Activated T-cell treated with anti-CD3 and anti-CD28 coated beads, Interleukin-2, amount 50 U/mL, for 48 hours (primary cell): ENCODE measurements around the gene ZNF512B.
"Not testable (repeated sequence)": the region's sequence is repeated elsewhere in the genome, so short reads cannot be mapped to it uniquely, and the experiment has no call there.

Source experiments
- DNase-seq, 2 experiments: peaks; one replicate each; pipeline ENCODE4 v3.0.0-alpha.2; 2020

The ZNF512B gene

GRCh38 chr20:63976980-63977738 lies 7.4 kb upstream of the ZNF512B start:
- DNase-seq: no peak

GRCh38 chr20:63976511-63976910 lies 6.8 kb upstream of the ZNF512B start:
- DNase-seq: not testable (repeated sequence)

- no peak for DNase-seq
These were observed 4.9 kb upstream of the ZNF512B start for GRCh38 chr20:63974402-63975200.

GRCh38 chr20:63973636-63974401 lies 4.1 kb upstream of the ZNF512B start:
- DNase-seq: peak; percentile 83 to 86

GRCh38 chr20:63973160-63973479 lies 3.4 kb upstream of the ZNF512B start:
- no peak for DNase-seq

- DNase-seq: no peak
These were observed 2.8 kb upstream of the ZNF512B start for GRCh38 chr20:63972312-63973159.

- not testable (repeated sequence) for DNase-seq
These were observed 2.2 kb upstream of the ZNF512B start for GRCh38 chr20:63971960-63972311.

- peak; percentile 17 for DNase-seq
These were observed 1.1 kb upstream of the ZNF512B start for GRCh38 chr20:63970714-63971431.

GRCh38 chr20:63968928-63969760 lies 586 bp downstream of the ZNF512B start:
- DNase-seq: peak; percentile 52 to 59

- peak in 1 of 2 experiments; percentile 20 for DNase-seq
These were observed 1.4 kb downstream of the ZNF512B start for GRCh38 chr20:63968136-63968927.

- DNase-seq: peak in 1 of 2 experiments; percentile 18
These were observed 2.2 kb downstream of the ZNF512B start for GRCh38 chr20:63967330-63968135.

GRCh38 chr20:63966944-63967322 lies 2.8 kb downstream of the ZNF512B start:
- no peak for DNase-seq

- DNase-seq: no peak
These were observed 3.4 kb downstream of the ZNF512B start for GRCh38 chr20:63966172-63966943.

GRCh38 chr20:63964412-63964811 lies 5.3 kb downstream of the ZNF512B start:
- DNase-seq: no peak

- DNase-seq: no peak
These were observed 5.9 kb downstream of the ZNF512B start for GRCh38 chr20:63963784-63964301.

GRCh38 chr20:63963348-63963741 lies 6.4 kb downstream of the ZNF512B start:
- no peak for DNase-seq

GRCh38 chr20:63962426-63963347 lies 7.0 kb downstream of the ZNF512B start:
- DNase-seq: no peak
